ENCODE data around the gene PAQR5.
"Not testable (repeated sequence)": the region's sequence is repeated elsewhere in the genome, so short reads cannot be mapped to it uniquely, and the experiment has no call there.

PAQR5 gene

DNA sequence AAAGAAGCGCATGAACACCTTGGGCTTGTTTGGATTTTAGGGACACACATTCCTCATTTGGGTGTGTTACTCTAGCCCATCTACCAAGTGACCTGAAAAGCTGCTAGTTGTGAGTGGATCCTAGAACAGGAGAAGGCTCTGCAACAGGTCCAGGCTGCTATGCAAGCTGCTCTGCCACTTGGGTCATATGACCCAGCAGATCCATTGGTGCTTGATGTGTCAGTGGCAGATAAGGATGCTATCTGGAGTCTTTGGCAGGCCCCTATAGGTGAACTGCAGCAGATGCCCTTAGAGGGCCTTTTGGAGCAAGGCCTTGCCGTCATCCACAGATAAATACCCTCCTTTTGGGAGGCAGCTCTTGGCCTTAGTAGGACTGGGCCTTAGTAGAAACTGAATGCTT, 53.2 kb downstream of the PAQR5 start:
- DNase-seq (ENCODE audit: low read depth in 2 of 2) = no peak

DNA sequence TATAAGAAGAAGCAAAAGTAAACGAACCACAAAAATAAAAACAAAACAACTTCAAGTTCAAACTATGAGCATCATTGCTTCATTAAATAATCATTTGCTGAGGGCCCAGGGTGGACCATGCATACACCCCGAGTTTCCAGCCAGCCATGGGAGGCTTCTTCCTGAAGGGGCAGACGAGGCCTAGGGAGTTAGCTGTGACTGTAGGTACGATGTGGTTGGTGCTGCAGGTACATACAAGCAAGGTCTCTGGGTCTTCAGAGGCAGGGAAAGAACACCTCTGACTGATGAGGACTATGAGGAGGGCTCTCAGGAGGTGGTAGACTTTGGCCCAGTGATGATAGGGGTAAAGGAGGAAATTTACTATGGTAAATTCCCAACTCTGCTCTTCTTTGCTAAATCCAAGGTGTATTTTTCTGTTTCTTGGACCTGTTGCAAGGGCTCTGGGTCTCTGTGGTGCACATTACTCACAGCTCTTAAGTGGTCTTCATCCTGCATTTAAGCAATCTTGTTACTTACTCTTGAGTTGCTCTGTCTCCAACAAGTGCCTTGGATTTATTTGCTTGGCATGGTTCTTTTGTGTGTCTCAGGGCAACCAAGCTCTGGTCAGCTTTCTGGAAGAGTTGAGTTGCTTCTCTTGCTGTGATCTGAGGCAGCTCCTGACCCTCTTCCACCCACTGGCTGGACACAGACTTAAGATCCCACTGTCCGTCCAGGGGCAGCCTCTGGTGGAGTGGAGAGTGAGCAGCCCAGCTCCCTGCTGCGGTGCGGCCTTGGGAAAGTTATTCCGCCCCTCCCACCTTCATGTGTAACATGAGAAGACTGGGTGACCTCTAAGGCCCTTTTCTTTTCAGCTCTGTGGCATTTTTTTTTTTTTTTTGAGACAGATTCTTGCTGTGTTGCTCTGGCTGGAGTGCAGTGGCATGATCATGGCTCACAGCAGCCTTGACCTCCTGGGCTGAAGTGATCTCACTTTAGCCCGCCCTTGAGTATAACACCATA, 59.4 kb downstream of the PAQR5 start:
- DNase-seq (ENCODE audit: low read depth in 2 of 2) = no peak

DNA sequence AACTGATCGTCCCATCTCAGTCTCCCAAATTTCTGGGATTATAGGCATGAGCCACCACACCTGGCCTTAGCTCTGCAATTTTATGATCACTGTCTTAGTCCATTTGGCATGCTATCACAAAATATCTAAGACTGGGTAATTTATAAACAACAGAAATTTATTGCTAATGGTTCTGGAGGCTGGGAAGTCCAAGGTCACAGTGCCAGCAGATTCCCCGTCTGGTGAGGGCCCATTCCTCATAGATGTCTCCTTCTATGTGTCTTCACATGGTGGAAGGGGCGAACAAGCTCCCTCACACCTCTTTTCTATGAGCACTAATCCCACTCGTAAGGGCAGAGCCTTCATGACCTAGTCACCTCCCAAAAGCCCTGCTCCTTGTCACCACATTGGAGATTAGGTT, 60.1 kb downstream of the PAQR5 start:
- no peak for DNase-seq (ENCODE audit: low read depth in 2 of 2)

DNA sequence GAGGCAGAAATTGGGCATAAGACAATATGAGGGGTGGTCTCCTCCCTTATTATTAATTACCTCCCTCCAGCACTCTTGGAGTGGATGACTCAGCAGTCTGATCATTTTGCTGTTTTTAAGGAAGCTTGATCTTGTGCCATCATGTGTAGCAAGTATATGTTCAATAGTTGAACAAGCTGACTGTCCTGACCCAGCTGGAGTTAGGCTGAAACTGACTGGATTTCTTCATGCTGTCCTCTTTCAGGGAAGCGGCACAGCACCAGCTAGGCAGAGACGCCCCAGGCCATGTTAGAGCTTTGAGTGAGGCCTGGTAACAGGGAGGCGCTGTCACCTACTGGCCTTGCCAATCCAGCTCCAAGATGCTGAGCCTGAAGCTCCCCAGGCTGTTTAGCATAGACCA, 61.0 kb downstream of the PAQR5 start:
- no peak for DNase-seq (ENCODE audit: low read depth in 2 of 2)

DNA sequence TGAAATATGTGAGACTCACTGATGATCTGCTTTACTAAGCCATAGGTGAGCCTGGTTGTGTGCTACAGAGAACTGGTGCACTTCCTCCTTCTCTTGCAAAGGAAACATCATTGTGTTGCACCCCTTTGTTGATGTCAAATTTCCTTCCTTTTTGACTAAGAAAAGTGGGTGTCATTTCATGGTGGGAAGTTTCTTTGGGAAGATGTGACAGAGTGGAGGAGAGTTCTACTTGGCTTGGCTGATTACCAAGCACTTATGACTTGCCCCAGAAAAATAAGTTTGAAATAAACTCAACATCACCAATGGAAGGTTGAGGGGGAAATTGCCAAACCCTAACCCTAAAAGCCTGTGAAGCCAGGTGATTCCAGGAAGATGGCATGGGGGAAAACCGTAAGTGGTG, 61.9 kb downstream of the PAQR5 start:
- DNase-seq (ENCODE audit: low read depth in 2 of 2) = no peak

DNA sequence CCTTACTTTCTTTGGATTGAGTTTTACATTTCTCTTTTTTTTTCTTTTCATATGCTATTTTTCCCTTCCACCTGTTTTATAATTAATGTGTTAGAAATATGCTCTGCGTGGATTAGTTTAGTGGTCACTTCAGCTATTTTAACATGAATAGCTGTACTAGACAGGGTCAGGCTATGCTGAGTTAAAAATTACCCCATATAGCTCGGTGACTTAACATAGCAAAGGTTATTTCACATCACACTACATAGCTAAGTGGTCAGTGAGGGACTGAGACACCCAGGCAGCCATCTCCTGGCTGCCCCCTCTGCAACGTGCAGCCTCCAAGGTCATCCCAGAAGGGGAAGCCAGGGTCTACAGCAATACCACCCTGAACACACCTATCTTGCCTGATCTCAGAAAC, 68.5 kb downstream of the PAQR5 start:
- no peak for DNase-seq (ENCODE audit: low read depth in 2 of 2)

DNA sequence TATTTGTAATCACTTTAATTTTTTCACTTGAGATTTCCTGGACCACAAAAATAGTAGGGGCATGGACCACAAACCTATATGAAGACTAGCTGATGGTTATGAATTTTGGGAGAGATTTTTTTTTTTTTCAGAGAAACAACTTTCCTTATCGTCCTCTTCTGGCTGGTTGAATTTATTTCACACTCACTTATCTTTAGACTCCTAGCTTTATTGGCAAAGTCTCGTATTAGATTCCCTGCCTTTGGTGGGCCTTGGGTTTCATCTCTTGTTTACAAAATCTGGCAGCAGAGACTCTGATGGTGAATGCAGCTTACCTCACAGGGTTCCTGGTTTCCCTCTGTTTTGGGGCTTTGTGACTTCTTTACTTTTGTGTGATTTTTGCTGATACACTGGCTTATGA, 70.9 kb downstream of the PAQR5 start:
- no peak for DNase-seq (ENCODE audit: low read depth in 2 of 2)

DNA sequence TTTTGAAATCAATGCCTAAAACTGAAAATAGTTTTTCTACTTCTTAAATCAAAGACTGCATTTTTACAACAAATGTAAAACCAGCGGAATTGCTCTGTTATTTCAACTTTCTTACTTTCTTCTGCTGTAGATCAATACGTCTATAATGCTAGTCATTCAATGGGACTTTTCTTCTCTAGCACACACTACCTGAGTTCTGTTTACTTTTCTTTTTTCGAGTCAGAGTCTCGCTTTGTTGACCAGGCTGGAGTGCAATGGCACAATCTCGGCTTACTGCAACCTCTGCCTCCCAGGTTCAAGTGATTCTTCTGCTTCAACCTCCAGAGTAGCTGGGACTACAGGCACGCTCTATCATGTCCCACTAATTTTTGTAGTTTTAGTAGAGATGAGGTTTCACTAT, 74.7 kb downstream of the PAQR5 start:
- DNase-seq (ENCODE audit: low read depth in 2 of 2) = no peak

DNA sequence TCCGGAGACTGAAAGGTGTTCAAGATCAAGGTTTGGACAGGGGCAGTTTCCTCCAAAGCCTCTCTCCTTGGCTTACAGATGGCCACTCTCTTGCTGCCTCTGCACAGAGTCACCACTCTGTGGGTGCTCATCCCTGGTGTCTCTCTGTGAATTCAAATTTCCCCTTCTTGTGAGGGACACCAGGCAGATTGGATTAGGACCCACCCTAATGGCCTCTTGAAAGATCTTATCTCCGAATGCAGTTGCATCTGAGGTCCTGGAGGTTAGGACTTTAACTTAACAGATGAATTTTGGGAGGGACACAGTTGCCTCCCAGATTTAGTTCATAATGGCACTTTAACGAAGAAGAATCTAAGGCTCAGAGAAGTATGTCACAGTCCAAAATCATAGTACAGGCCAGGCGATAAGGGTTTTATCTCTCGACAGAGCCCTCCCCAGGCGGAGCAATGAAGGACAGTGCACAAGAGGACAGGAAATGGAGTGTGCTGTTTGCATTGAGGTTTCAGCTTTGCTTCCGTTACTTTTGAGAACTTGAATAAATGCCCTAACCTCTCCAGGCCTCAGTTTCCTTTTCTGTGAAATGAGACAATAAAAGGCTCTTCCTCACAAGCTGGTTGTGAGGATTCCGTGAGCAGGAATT, 76.6 kb downstream of the PAQR5 start:
- no peak for DNase-seq (ENCODE audit: low read depth in 2 of 2)

DNA sequence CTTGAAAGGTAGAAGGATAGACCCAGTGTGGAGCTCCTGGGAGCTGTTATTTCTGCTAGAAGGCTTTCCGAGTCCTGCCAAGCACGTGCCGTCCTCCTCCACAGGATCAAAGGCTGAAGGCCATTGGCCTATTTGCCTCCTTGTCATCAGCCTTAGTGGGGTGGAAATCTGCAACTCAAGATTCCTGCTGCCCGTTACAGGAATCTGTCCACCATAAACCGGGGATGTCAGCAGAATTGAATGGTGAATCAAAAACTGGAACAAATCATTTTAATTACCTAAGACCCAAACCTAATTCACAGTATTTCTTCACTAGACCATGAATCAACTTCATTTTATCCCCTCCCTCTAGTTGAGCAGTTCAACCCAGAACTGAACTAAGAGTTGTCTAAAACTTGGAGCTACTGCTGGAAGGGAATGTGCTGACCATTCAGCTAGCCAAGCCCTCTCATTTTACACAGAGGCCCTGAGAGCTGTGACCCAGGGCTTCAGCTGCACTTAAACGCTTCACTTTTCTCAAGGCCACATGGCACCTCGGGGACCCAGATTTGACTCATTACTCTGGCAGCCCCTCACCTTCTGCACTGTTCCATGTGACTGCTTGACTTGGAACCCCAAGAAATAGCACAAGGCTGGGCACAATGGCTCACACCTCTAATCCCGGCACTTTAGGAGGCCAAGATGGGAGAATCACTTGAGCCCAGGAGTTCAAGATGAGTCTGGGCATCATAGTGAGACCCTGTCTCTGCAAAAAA, 78.7 kb downstream of the PAQR5 start:
- no peak for DNase-seq (ENCODE audit: low read depth in 2 of 2)

DNA sequence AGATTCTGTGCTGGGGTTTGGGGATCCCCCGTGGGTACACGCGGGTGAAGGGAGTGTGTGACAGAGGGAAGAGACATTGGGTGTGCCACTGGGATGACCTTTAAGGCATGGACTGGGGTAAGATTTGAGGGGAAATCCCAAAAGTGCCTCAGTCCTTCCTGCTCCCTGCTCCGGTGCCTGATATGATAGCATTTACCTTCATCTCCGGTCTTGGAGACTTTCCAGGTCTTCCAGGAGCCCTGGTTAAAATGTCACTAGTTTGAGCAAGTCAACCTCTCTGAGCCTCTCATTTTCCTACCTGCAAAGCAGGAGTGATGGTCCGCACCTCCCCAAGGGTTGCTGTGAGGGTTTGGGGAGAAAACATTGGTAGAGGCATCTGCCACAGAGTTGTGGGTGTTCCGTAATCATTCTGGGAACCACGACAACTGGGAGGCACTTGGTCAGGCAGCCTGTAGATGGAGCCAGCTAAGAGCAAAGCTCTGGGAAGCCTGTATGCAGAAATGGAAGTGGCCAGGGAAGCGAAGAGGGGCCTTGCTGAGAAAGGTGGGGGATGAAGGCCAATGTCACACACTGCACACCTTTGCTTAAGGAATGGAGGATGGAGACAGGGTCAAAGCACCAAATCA, 81.5 kb downstream of the PAQR5 start:
- DNase-seq (ENCODE audit: low read depth in 2 of 2) = no peak

DNA sequence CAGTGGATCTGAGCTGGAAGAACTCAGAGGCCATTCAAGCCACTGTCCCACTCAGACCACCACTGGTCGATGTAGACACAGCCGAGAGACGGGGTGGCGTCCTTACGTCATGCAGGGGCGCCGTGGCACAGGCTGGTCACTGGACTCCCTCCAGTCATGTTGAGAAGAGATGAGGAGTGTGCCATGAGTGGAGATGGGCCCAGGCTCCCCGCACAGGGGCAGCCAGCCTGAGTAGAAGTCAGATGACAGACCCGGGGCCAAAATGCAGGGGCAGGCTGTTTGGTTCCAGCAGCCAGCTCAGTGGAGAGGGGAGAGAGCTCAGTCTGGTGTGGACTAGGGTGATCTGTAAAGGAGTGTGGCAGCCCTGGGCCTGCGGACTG, 82.0 kb downstream of the PAQR5 start:
- no peak for DNase-seq (ENCODE audit: low read depth in 2 of 2)

DNA sequence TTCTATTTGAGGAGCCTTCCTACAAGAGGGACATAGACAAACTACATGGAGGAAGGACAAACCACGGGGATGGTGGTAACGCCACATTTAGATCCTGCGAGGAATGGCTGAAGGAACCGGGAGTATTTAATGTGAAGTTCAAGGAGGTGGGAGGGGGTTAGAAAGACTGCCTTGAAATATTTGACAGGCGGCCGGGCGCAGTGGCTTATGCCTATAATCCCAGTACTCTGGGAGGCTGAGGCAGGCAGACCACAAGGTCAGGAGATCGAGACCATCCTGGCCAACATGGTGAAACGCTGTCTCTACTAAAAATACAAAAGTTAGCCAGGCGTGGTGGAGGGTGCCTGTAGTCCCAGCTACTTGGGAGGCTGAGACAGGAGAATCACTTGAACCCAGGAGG, 83.5 kb downstream of the PAQR5 start:
- DNase-seq (ENCODE audit: low read depth in 2 of 2) = not testable (repeated sequence)

DNA sequence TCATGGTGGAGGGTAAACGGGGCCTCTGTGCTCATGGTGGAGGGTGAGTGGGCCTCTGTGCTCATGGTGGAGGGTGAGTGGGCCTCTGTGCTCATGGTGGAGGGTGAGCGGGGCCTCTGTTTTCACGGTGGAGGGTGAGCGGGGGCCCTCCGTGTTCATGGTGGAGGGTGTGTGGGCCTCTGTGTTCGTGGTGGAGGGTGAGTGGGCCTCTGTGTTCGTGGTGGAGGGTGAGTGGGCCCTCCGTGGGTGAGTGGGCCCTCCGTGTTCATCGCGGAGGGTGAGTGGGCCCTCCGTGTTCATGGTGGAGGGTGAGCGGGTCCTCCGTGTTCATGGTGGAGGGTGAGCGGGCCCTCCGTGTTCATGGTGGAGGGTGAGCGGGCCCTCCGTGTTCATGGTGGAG, 85.4 kb downstream of the PAQR5 start:
- DNase-seq (ENCODE audit: low read depth in 2 of 2) = not testable (repeated sequence)

DNA sequence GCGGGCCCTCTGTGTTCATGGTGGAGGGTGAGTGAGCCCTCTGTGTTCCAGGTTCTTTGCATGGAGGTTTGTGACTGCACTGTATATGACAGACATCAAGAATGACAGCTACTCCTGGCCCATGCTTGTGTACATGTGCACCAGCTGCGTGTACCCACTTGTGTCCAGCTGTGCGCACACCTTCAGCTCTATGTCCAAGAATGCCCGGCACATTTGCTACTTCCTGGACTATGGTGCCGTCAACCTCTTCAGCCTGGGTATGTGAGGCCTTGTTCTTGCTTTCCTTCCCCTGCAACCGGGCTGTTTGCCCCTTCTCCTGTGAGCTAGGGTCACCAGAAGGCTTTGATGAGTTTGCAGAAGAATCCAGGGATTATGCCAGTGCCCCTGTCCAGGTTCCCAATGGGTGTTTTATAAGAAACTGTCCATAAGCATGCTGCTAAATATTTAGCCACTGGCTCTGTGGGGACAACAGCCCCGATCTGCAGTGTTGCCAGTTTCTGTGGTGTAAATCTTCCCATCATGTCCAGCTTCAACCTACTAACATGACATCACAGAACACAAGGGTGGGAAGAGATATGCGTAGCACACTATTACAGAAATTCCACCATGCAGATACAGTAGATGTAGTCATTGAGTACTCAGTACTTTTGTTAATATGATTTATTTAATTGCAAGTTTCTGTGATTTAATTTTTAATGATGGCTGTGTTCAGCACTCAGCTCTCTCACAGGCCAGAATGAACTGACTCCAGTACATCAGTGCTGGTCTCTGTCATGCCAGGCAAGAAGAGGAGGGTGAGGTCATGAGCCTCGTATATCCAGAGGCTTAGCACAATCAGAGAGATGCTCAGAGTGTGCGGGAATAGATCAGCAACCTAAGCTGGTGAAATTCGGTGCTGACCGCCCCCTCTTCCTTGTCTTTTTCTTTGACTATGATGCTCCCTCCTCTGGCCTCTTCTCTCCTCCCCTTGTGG, 86.2 kb downstream of the PAQR5 start:
- no peak for DNase-seq (ENCODE audit: low read depth in 2 of 2)

DNA sequence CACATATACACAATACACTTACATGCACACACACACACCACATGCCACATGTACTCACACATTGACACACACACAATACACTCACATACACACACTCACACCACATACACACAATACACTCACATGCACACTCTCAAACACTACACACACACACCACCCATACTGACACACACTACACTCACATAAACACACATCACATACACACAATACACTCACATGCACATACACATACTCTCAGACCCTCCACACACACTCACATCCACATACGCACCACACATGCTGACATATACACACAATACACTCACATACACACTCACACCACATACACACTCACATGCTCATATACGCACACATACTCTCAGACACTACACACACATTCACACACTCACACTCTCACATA, 87.1 kb downstream of the PAQR5 start:
- no peak for DNase-seq (ENCODE audit: low read depth in 2 of 2)

DNA sequence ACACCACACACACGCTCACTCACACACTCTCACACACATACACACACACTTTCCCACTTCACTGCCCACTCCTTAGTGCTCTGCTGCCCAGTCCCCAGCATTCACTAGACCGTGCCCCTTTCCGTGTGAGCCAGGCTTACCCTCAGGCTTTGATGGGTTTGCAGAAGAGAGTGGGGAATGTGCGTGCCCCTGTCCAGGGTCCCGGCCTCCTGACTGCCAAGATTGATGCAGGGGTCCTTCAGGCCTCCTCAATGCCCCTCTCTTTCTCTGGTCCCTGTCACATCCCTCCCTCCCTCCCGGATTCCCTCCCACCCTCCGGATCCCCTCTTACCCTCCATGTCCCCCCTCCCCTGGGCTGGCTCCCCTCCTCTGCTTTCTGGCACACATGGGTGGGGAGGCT, 87.6 kb downstream of the PAQR5 start:
- no peak for DNase-seq (ENCODE audit: low read depth in 2 of 2)

DNA sequence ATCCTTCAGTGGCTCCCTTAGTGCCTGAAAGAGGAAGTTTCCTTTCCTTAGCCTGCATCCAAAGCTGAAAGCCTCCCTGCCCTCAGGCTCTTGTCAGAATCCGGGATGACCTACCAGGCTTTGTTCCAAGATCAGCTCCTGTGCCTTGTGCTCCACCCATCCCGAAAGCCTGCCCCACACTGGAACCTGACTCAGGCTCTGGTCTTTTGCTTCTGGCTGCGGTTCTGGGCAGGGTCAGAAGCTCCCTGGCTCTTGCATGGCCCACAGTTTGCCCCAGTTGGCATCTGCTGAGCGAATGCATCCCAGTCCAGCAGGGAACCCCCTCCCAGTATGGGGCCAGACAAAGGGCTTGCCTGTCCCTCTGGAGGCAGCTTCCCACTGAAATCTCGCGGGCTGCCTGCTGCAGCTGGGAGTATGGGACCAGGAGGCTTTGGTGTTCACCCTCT, 89.6 kb downstream of the PAQR5 start:
- no peak for DNase-seq (ENCODE audit: low read depth in 2 of 2)

DNA sequence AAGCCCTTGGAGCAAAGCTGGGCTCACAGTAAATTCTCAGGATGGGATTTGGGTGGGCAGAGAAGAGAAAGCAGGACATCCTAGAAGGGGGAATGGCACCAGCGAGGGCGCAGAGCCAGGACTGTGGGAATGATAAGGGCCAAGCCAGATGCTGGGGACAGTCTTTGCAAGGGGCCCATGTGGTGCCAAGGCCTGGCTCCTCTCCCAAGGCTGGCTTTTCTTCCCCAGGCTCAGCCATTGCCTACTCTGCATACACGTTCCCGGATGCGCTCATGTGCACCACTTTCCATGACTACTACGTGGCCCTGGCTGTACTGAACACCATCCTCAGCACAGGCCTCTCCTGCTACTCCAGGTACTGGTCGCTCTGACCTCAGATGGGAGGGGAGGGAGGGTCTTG, 90.7 kb downstream of the PAQR5 start:
- DNase-seq (ENCODE audit: low read depth in 2 of 2) = no peak

DNA sequence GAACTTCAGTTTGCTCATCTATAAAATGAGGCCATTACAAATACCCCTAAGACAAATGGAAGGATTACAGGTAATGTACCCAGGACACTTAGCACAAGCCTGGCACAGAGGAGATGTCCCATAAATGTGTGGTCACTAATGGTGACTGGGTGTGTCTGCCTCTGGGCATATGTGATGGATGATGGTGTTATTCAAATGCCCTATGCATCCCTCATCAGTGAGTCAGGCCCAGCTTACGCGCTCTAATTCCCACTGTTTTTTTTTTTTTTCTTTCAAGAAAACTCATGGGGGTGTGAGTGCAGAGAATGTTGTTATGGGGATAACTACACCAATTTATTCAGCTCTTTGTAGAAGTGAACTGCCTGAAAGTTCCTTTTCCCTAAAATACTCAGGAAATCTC, 91.9 kb downstream of the PAQR5 start:
- DNase-seq (ENCODE audit: low read depth in 2 of 2) = no peak

Measured in fibroblast of skin of left biceps (primary cell).